ENCODE measurements around the gene NDUFA3. TPM values are rescaled to one million over a fixed set of nuclear protein-coding genes. Genes with fewer than 3 reads are reported as not detected.
"Not testable (repeated sequence)": the region's sequence is repeated elsewhere in the genome, so short reads cannot be mapped to it uniquely, and the experiment has no call there.

NDUFA3 gene
- total RNA-seq: 104 TPM

DNA sequence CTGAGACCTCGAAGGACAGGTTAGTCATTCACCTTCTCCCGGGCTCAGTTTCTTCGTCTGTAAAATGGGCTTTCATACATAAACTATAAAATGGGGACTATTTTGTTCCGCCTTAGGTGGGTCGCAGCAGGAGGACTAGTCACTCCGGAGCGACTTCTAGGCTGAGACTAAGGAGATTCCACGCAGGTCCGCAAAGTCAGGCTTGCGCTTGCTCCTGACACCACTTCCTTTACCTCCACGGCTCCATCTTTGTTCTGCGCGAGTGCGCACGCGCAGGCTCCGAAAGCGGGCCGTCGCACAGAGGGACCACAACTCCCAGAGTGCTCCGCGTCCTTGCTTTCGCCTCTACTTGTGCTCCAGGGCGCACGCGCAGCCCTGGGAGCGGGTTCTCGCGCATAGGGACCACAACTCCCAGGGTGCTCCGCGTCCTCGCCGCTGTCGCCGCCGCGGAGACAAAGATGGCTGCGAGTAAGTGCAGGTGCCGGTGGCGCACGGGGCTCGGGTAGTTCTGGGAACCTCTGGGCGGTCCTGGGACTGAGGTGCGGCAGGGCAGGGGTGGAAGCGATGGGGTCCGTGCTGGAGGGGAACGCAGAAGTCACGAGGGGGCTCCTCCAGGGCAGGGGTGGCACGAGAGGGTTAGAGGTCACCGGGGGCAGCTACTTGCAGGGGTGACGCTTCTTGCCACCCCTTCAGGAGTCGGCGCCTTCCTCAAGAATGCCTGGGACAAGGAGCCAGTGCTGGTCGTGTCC, at the start of gene NDUFA3:
NDUFA3 (plus strand) TSS at position 435 of the 749 bp plus-strand sequence; CDS start at position 459, 24 bp downstream.
- ATAC-seq: peak; percentile 99

DNA sequence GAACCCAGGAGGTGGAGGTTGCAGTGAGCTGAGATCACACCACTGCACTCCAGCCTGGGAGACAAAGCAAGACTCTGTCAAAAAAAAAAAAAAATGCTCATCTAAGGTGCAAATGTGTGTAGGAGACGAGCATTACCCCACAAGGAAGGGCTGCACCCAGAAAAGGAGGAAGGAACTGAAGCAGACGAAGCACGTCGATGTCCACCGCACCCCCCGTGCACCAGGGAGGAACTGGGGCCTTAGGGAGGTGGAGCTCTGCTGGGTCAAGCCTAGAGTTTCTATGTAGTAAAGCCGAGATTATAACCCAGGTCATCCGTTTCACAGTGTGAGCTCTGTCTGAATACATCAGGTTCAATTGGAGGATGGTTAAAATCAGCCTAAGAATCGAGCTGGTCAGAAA, 40.0 kb upstream of the NDUFA3 start:
- ATAC-seq: no peak

DNA sequence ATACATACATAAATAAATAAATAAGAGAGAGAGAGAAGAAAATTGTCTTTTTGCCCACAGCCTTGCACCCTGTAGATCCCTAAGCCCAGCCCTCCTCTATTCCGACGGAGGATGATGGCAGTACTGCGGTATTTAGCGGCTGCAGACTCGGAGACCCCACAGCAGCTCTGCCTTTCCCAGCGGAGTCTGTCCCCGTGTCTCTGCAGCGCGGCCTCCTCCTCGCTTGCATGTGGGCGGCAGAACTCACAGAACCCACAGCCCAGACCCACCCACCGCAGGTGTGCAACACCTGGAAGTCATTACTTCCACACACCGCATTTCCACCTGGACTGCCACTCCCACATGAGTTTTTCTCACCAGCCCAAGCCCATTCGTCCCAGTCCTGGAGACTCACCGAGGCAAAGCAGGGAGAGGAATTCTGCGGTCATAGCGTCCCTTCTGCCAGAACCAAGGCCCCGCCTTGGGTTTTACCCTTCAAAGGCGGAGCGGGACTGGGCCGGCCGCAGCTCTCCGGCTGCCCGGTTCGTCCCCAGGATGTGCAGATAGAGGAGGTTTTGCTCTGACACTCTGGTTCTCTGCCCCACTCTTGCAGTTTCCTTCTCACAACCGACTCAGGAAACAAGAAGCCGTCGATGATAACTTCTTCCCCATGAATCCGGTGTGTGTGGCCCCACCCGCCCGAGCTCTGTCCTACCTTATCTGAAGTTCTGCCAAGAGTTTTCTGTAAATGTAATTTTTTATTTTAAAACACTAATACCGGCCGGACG, 39.1 kb upstream of the NDUFA3 start, which contains the start of gene VSTM1:
VSTM1 (minus strand) TSS at position 548 of the 767 bp plus-strand sequence; CDS start at position 428, 120 bp downstream.
- no peak for ATAC-seq

DNA sequence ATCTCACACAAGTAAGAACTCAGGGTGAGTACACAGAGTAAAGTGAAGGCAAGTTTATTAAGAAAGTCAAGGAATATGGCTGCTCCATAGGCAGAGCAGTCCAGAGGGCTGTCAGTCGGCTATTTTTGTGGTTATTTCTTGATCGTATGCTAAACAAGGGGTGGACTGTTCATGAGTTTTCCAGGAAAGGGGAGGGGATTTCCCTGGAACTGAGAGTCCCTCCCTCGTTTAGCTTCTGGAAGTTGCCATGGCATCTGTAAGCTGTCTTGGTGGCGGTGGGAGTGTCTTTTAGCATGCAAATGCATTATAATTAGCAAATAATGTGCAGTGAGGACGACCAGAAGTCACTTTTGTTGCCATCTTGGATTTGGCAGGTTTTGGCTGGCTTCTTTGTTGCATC, 33.2 kb upstream of the NDUFA3 start:
- no peak for ATAC-seq

DNA sequence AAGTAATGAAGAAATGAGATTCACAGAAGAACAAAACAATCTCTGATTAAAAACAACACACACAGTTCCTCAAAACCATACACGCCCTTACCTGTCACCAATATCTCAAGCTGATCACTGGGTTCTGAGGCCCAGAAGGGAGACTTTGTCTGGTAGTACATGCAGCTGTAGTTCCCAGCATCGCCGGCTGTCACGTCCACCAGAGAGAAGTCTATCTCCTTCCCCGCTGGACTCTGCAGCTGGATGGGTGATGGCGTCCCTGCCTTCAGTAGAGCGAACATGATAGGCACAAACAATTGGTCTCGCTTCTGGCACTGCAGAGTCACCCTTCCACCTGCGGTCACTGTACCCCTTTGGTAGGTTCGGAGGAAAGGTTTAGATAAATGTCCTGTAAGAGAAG, 28.8 kb upstream of the NDUFA3 start:
- no peak for ATAC-seq

DNA sequence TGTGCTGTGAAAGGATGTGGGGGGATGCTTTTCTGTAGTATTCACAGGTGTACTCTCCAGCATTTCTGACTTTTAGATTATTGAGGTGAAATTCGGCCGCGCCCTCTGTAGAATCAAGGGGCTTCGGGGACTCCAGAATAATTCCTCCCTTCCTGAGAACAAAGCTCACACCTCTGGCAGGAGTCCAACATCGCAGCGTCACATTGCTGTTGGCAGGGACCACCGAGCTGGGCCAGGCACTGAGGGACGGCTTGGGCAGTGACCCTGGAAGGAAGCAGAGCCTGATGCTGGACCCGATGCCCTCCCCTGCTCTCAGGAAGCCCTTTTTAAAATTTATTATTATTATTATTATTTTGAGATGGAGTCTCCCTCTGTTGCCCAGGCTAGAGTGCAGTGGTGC, 27.8 kb upstream of the NDUFA3 start:
- no peak for ATAC-seq

DNA sequence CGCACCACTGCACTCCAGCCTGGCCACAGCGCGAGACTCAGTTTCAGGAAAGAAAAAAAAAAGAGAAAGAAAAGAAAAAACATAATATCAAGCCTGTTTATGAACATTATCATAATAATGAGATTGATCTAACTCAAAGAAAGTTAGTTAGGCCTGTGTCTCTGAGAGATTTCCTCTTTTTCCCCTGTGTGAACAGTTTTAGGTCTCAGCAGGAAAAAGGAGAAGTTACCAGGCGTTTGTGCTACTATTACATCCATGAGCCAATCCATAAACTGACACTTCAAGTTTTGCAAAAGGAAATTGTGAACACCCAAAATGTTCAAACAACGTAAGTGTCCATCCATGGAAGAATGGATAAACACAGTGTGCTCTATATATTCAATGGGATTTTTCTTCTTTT, 25.3 kb upstream of the NDUFA3 start:
- no peak for ATAC-seq

DNA sequence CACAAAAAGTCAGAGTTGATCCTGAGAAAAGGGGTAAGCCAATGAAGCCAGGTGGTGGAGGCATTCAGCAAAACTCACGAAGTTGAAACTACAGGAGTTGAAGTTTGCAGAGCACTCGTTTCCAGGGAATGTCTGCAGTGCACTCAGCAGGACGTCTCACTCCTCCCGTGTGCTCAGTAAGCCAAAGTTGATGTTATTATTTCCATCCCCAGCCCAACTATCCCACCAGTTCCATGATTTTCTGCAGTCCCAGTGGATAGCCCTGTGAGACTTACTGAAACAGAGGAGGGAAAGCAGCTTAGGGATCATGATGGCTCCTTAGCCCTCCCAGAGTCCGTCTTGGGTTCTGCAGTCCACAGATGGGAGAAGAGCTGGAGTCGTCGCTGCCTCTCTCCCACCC, 21.6 kb upstream of the NDUFA3 start, which contains the start of gene TARM1:
TARM1 (minus strand) TSS at position 334 of the 400 bp plus-strand sequence; CDS start at position 309, 25 bp downstream.
- no peak for ATAC-seq

DNA sequence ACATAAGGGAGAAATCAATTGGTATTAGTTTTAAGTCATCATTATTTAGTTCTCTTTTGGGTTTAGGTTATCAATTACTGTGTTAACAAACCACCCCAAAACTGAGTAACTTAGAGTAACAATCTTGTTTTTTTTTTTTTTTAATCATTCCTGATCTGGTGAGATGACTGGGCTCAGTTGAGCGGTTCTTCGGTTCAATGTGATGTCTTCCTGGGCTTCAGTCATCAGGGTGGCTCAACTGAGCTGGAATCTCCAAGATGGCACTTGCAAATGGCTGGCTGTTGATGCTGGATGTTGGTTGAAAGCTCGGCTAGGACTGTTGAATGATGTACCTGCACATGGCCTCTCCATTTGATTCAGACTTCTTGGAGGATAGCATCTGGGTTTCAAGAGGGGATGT, 18.2 kb upstream of the NDUFA3 start:
- no peak for ATAC-seq

DNA sequence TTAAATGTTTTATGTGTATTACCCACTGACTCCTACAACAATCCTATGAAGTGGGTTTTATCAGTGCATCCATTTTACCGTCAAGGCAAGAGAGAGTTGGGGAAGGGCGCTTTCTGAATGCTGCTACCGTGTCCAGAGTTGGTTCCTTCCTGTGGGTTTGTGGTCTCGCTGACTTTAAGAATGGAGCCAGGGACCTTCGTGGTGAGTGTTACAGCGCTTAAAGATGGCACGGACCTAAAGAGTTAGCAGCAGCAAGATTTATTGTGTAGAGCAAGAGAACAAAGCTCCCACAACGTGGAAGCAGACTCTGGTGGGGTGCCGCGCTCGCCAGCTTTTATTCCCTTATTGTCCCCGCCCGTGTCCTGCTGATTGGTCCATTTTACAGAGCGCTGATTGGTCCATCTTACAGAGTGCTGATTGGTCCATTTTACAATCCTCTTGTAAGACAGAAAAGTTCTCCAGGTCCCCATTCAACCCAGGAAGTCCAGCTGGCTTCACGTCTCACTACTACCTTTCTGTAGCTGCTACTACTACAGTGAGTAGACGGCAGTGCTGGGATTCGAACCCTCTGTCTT, 8.1 kb upstream of the NDUFA3 start:
- no peak for ATAC-seq

DNA sequence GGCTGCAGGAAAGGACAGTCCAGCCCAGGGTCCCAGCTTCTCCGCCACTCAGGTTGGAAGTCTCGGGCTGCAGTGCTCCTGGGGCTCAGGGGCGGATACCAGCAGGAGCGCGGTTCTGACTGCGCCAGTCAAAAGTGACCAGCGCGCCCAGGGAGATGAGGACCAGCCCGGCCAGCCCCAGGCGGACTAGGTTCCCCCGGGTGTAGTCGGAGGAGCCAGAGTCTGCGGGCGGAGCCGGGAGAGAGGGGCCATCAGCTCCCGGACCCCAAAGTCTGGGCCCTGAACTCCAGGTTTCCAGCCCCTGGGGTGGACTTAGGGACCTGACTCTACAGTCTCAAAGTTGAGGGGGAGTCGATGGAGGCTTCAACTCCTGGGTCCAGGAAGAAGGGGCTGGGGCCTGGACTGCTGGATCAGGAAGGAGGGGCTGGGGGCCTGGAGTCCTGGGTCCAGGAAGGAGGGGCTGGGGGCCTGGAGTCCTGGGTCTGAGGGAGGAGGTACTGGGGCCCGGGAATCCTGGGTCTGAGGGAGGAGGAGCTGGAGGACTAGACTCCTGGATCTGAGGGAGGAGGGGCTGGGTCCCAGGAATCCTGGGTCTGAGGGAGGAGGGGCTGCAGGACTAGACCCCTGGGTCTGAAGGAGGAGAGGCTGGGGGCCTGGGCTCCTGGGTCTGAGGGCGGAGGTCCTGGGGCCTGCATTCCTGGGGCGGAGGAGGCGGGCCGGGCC, 7.4 kb upstream of the NDUFA3 start:
- ATAC-seq: no peak

DNA sequence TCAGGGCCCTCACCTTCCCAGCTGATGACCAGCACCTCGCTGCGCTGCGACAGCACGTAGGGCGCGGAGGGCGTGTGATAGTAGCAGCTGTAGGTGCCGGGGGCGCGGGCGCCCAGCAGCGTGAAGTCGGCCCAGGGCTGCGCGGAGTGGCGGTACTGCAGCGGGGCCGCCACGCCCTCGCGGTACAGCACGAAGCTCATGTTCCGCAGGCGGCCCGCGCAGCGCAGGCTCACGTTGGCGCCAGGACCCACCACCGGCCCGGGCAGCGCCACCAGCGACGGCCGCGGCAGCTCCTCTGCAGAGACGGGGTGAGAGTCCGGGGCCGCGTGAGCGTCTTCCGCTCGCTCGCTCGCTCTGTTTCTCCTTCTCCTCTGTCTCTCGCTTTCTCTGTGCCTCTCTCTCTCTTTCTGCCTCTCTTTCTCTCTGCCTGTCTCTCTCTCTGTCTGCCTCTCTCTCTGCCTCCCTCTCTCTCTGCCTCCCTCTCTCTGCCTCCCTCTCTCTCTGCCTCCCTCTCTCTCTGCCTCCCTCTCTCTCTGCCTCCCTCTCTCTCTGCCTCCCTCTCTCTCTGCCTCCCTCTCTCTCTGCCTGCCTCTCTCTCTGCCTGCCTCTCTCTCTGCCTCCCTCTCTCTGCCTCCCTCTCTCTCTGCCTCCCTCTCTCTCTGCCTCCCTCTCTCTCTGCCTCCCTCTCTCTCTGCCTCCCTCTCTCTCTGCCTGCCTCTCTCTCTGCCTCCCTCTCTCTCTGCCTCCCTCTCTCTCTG, 6.6 kb upstream of the NDUFA3 start:
- ATAC-seq: peak; percentile 83

DNA sequence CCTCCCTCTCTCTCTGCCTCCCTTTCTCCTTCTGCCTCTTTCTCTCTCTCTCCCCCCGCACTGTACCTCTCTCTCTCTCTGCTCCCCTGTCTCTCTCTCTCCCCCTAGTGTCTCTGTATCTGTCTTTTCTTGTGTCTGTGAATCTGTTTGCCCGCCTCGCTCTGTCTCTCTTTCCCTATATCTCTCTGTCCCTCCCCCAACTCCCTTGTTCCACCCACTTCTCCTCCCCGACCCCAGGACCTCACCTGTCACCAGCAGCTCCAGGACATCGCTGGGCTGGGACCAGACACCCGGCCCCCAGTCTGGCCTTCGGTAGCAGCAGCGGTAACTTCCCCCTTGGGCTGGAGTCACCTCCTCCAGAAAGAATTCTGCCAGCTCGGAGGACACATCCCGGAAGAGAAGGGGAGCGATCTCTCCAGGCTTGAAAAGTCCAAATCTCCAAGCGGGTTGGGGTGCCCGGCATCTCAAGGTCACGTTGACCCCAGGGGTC, 6.0 kb upstream of the NDUFA3 start:
- peak; percentile 42 for ATAC-seq

DNA sequence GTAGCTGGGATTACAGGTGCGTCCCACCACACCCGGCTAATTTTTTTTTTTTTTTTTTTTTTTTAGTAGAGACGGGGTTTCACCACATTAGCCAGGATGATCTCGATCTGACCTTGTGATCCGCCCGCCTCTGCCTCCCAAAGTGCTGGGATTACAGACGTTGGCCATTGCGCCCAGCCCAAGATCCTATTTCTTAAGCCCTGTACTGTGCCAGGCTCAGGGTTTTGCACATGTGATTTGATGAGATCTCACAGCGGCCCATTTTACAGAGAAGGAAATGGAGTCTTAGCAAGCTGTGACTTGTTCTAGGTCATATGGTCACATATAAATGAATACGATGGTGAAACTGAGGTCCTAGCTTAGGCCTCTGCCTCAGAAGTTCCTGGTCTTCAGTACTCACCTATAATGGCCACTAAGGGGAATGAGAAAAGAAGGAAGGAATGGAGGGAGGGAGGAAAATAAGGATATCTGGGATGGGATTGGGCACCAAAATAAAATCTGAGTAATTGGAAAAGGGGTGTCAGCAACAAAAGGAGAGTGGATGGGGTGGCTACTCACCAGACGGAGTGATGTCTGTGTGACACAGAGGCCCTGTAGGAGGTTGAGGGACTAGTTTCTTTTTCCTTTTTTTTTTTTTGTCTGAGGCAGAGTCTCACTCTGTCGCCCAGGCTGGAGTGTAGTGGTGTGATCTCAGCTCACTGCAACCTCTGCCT, 3.3 kb upstream of the NDUFA3 start:
- no peak for ATAC-seq

DNA sequence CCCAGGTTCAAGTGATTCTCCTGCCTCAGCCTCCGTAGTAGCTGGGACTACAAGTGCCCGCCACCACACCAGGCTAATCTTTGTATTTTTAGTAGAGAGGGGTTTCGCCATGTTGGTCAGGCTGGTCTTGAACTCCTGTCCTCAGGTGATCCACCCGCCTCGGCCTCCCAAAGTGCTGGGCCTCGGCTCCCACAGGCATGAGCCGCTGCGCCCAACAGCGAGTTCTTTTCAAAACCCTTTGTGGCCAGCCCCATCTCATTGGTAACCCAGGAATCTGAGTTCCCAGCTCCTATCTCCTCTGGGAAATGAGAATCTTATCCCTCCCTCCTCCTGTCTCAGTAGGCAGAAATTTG, 2.8 kb upstream of the NDUFA3 start:
- ATAC-seq: not testable (repeated sequence)

DNA sequence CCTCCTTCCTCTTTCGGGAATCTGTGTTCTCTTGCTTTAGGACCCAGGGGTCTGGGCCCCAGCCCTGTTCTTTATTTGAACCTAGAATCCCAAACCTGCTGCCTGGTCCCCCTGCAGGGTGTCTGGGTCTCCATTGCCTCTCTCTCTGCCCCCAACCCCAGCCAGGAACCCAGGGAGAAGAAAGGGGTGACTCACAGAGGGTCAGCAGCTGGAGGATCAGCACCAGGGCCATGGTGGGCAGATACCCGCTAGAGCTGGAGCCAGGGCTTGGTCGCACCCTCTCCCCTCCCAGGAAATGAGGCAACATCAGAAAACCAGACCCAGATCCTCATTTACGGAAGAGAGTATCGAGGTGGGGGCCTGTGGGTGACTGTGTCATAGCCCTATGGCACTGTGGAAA, 2.1 kb upstream of the NDUFA3 start, which contains the start of gene OSCAR:
OSCAR (minus strand) TSS at position 243 of the 400 bp plus-strand sequence; CDS start at position 232, 11 bp downstream.
- ATAC-seq: no peak

DNA sequence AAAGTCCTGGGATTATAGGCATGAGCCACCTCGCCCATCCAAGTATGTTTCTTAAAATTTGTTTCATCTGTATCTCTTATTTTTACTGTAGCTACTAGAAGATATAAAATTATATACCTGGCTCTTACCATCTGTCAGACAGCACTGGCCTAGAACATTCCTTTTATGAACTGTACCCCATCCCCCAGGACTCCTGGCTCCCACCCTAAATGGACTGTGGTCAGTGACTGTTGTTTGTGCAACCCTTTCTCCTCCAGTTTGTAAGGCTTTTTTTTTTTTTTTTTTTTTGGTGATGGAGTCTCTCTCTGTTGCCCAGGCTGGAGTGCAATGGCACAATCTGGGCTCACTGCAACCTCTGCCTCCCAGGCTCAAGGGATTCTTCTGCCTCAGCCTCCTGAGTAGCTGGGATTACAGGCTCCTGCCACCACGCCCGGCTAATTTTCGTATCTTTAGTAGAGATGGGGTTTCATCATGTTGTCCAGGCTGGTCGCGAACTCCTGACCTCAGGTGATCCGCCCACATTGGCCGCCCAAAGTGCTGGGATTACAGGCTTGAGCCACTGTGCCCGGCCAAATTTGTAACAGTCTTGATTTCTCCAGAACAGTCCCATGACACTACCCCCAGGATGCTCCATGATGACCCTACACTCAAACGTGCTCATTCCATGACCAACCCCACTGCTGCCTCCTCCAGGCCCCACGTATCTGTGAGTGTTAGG, 2.5 kb downstream of the NDUFA3 start:
- no peak for ATAC-seq

DNA sequence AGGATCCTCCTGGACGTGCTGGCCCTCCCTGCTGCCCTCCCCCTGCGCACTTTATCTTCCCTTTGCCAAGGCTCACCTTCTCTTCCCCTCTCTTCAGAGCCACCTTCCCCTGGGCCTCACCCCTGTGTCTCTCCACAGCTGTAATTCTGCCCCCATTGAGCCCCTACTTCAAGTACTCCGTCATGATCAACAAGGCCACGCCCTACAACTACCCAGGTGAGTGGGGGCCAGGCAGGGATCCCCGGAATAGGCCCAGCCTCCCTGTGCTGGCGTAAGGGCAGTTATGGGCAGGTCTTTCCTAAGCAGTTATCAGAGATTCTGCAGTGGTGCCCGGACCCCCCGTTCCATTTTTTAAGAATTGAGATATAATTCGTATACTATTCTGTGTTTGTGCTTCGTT, 3.1 kb downstream of the NDUFA3 start:
- ATAC-seq: no peak

DNA sequence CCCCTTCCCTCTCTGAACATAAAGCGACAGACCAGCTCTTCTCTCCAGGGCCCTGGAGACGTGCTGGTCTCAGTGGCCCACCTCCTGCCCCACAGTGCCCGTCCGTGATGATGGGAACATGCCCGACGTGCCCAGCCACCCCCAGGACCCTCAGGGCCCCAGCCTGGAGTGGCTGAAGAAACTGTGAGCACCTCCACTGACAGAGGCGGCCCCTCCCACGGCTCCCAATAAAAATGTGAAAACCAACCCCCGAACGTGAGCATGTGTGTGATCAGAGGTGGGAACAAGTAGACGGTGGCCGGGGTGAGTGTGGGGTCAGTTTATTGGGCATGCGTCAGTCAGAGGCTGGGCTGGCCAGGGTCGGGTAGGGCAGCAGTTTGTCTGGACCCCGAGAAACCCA, 4.1 kb downstream of the NDUFA3 start:
- no peak for ATAC-seq

DNA sequence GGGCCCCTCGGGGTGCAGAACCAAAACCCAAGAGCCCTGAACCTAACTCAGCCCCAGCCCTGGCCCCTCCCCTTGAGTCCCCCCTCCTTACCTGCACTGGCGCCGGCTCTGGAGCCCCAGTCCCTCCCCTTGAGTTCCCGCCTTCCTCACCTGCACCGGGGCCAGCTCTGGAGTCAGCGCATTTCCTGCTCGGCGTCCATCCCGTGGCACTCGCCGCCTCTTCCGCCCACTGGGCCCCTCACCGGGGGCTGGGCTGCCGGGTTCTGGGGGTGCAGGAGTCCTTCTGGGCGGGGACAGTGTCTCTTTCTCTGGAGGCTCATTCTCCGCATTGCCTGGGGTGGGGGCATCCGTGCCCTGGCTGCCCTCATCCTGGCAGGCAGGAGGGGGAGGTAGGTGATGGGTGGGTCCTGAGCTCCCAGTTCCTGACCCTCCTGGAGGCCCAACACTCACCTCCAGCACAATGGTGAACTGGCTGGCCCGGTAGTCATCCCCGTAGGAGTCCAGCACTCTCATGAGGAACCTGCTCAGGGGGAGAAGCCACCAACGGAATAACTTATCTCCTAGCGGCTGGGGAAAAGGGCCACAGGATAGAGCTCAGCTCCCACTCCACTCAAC, 5.3 kb downstream of the NDUFA3 start:
- no peak for ATAC-seq

Data from esophagus mucosa (tissue), 1 donor.